Peyer's patch (tissue), 4 donors: ENCODE results near the gene SLC35A1.

Source experiments
- CTCF ChIP-seq, 6 experiments: fragments of 450-650 bp in 4 of 6; fragments of 200-600 bp in 2 of 6; sonication (generic) in 1 of 6; IDR thresholded peaks; one replicate each; pipeline ENCODE4 v1.5.1; 2017 to 2019; ENCODE audit warnings: antibody characterized with exemption in 6 of 6, mild to moderate bottlenecking in 3 of 6, moderate library complexity in 1 of 6
- POLR2A ChIP-seq, 2 donors: fragments of 450-650 bp; IDR thresholded peaks; one replicate each; pipeline ENCODE4 v1.5.1; 2017; ENCODE audit warnings: antibody characterized with exemption in 2 of 2, mild to moderate bottlenecking in 2 of 2, moderate library complexity in 2 of 2

GRCh38 chr6:87514831-87515230 is 42.1 kb downstream of the SLC35A1 start:
- TF ChIP-seq CTCF (IDR thresholded peaks at IDR 0.05) (no peak), POLR2A (IDR thresholded peaks at IDR 0.05) (no peak)
